Endothelial cell of hepatic sinusoid (primary cell): ENCODE data around the gene BEAN1.

Source experiments
- in situ Hi-C: cut with HindIII; loops from 2 replicates; pipeline ENCODE4 v1.10.0; 2017; ENCODE audit warnings: low sequenced_read_pairs

The BEAN1 gene

GRCh38 chr16:66416939-66417700 is 10.0 kb upstream of the BEAN1 start:
- in situ Hi-C loops = loop anchor here (5.0 to 25.0 kb wide), 3 partner anchors 40 to 170 kb away; partner anchors contain the start of gene CMTM2

- in situ Hi-C loops = loop anchor here (5.0 to 25.0 kb wide), 3 partner anchors 39 to 169 kb away; partner anchors contain the start of gene CMTM2
Observed at GRCh38 chr16:66418165-66418962, 8.7 kb upstream of the BEAN1 start.

- in situ Hi-C loops = loop anchor here (5.0 to 25.0 kb wide), 3 partner anchors 38 to 168 kb away; partner anchors contain the start of gene CMTM2
Observed at GRCh38 chr16:66419527-66419926, 7.6 kb upstream of the BEAN1 start.

- in situ Hi-C loops = loop anchor here (25.0 kb wide), 1 partner anchor 167 kb away; the partner anchor contains the start of gene CMTM2
Observed at GRCh38 chr16:66420396-66420795, 6.7 kb upstream of the BEAN1 start.

- in situ Hi-C loops = loop anchor here (25.0 kb wide), 1 partner anchor 165 kb away; the partner anchor contains the start of gene CMTM2
Observed at GRCh38 chr16:66421891-66422290, 5.2 kb upstream of the BEAN1 start.

- in situ Hi-C loops = loop anchor here (25.0 kb wide), 1 partner anchor 165 kb away; the partner anchor contains the start of gene CMTM2
Observed at GRCh38 chr16:66422366-66422765, 4.7 kb upstream of the BEAN1 start.

GRCh38 chr16:66423177-66423576 is 3.9 kb upstream of the BEAN1 start:
- in situ Hi-C loops = loop anchor here (25.0 kb wide), 1 partner anchor 164 kb away; the partner anchor contains the start of gene CMTM2

GRCh38 chr16:66425651-66426050 is 1.4 kb upstream of the BEAN1 start:
- in situ Hi-C loops = no loop called here

GRCh38 chr16:66426112-66427035 is 721 bp upstream of the BEAN1 start:
- in situ Hi-C loops = no loop called here

- in situ Hi-C loops = no loop called here
Observed at GRCh38 chr16:66427871-66428681, 981 bp downstream of the BEAN1 start.

GRCh38 chr16:66428682-66429251 is 1.7 kb downstream of the BEAN1 start:
- in situ Hi-C loops = no loop called here

- in situ Hi-C loops = no loop called here
Observed at GRCh38 chr16:66429290-66429962, 2.3 kb downstream of the BEAN1 start.

GRCh38 chr16:66430214-66430613 is 3.1 kb downstream of the BEAN1 start:
- in situ Hi-C loops = no loop called here

- in situ Hi-C loops = no loop called here
Observed at GRCh38 chr16:66431760-66432159, 4.7 kb downstream of the BEAN1 start.

GRCh38 chr16:66432429-66432828 is 5.3 kb downstream of the BEAN1 start:
- in situ Hi-C loops = no loop called here

GRCh38 chr16:66434619-66435430 is 7.7 kb downstream of the BEAN1 start:
- in situ Hi-C loops = no loop called here

- in situ Hi-C loops = no loop called here
Observed at GRCh38 chr16:66435896-66436295, 8.8 kb downstream of the BEAN1 start.

GRCh38 chr16:66437391-66437945 is 10.4 kb downstream of the BEAN1 start:
- in situ Hi-C loops = no loop called here
